ENCODE results near the gene SF3B5. TPM values are rescaled to one million over a fixed set of nuclear protein-coding genes. Genes with fewer than 3 reads are reported as not detected.

Gene SF3B5
- 100 to 1,000 TPM in 2 of 4 donors, 10 to 100 TPM in 2; 60.2 to 187 (median 101) TPM for total RNA-seq

GRCh38 chr6:144095134-144096002 is at the start of gene SF3B5:
SF3B5 (minus strand) TSS chr6:144095573; CDS start chr6:144095497, 76 bp downstream.
- peaks cover 11 to 23% (median 16%) of the 10 kb centered on the region in 4 donors for H3K4me1 ChIP-seq
- no peaks in the 10 kb centered on the region for H3K27me3 ChIP-seq
- peak within 1 kb of the TSS; percentile 55 to 79 (median 66) for H3K4me3 ChIP-seq
- no peaks in the 10 kb centered on the region for H3K36me3 ChIP-seq
- H3K9me3 ChIP-seq, result no peaks in the 10 kb centered on the region
- 0% methylated on average over 1 to 33 of the region's 60 CpGs for WGBS, 2 donors (ENCODE audit: low coverage in 1 of 2)
- peak; percentile 93 for TF ChIP-seq POLR2A (IDR thresholded peaks at IDR 0.05)
- TF ChIP-seq EP300 (IDR thresholded peaks at IDR 0.05; ENCODE audit: low read depth), result no peak
- TF ChIP-seq POLR2AphosphoS5 (IDR thresholded peaks at IDR 0.05), result peak; percentile 87 to 97 (median 96)
- in situ Hi-C loops (cut with MboI; ENCODE audit: low pct_ligation_motif_present in 1 of 4, low pct_unique_long_range_greater_than_20kb in 1 of 4, low sequenced_read_pairs in 3 of 4) (no loop called here), intact Hi-C loops (cut with DNase I; ENCODE audit: low total_unique reads) (loop anchor here (5.0 kb wide), 1 partner anchor 122 kb away; no protein-coding TSS in a partner anchor)
- H3K27ac ChIP-seq, result peak within 1 kb of the TSS; percentile 88 to 93 (median 88)
- DNase-seq, result peak; percentile 99

- Histone ChIP-seq H3K36me3 (no peaks in the 10 kb centered on the region), H3K27ac (no peak overlapping the region), H3K4me1 (peaks cover 0 to 6% (median 5%) of the 10 kb centered on the region in 4 donors), H3K4me3 (no peak overlapping the region), H3K9me3 (no peaks in the 10 kb centered on the region), H3K27me3 (peaks cover 15% of the 10 kb centered on the region)
- TF ChIP-seq POLR2A (IDR thresholded peaks at IDR 0.05) (no peak), EP300 (IDR thresholded peaks at IDR 0.05; ENCODE audit: low read depth) (no peak), CTCF (IDR thresholded peaks at IDR 0.05) (no peak), POLR2AphosphoS5 (IDR thresholded peaks at IDR 0.05) (no peak)
- in situ Hi-C loops (cut with MboI; ENCODE audit: low pct_ligation_motif_present in 1 of 4, low pct_unique_long_range_greater_than_20kb in 1 of 4, low sequenced_read_pairs in 3 of 4), result no loop called here
- no peak for DNase-seq
- intact Hi-C loops (cut with DNase I; ENCODE audit: low total_unique reads), result no loop called here
- 70 to 88% methylated on average over 1 of the region's 1 CpG for WGBS, 2 donors (ENCODE audit: low coverage in 1 of 2)
These were observed 49.6 kb upstream of the SF3B5 start for GRCh38 chr6:144144996-144145395.

GRCh38 chr6:144143878-144144277 is 48.5 kb upstream of the SF3B5 start:
- Histone ChIP-seq H3K27ac (no peak overlapping the region), H3K4me3 (no peak overlapping the region), H3K9me3 (no peaks in the 10 kb centered on the region), H3K4me1 (no peaks in the 10 kb centered on the region), H3K36me3 (no peaks in the 10 kb centered on the region), H3K27me3 (peaks cover 7% of the 10 kb centered on the region)
- intact Hi-C loops (cut with DNase I; ENCODE audit: low total_unique reads), result no loop called here
- in situ Hi-C loops (cut with MboI; ENCODE audit: low pct_ligation_motif_present in 1 of 4, low pct_unique_long_range_greater_than_20kb in 1 of 4, low sequenced_read_pairs in 3 of 4), result no loop called here
- DNase-seq, result no peak
- TF ChIP-seq EP300 (IDR thresholded peaks at IDR 0.05; ENCODE audit: low read depth) (no peak), CTCF (IDR thresholded peaks at IDR 0.05) (no peak), POLR2A (IDR thresholded peaks at IDR 0.05) (no peak), POLR2AphosphoS5 (IDR thresholded peaks at IDR 0.05) (no peak)

GRCh38 chr6:144143106-144143505 is 47.7 kb upstream of the SF3B5 start:
- no peak for DNase-seq
- in situ Hi-C loops (cut with MboI; ENCODE audit: low pct_ligation_motif_present in 1 of 4, low pct_unique_long_range_greater_than_20kb in 1 of 4, low sequenced_read_pairs in 3 of 4) (no loop called here), intact Hi-C loops (cut with DNase I; ENCODE audit: low total_unique reads) (no loop called here)
- Histone ChIP-seq H3K36me3 (no peaks in the 10 kb centered on the region), H3K4me3 (no peak overlapping the region), H3K27me3 (peaks cover 1% of the 10 kb centered on the region), H3K4me1 (no peaks in the 10 kb centered on the region), H3K27ac (no peak overlapping the region), H3K9me3 (no peaks in the 10 kb centered on the region)
- TF ChIP-seq POLR2A (IDR thresholded peaks at IDR 0.05) (no peak), POLR2AphosphoS5 (IDR thresholded peaks at IDR 0.05) (no peak), CTCF (IDR thresholded peaks at IDR 0.05) (no peak)
- WGBS, 2 donors (ENCODE audit: low coverage in 1 of 2), result 95 to 100% methylated on average over 1 of the region's 1 CpG

Measured in transverse colon (tissue), 4 donors.